GM19397 (cell line): Measurements from ENCODE around the gene ARHGEF11.

Experiments used
- ATAC-seq: cut with Tn5 transposase; IDR thresholded peaks from one replicate; pipeline ENCODE4 v1.9.1; 2021; ENCODE audit warnings: mild to moderate bottlenecking, moderate library complexity; ENCODE audit not compliant: unreplicated experiment

The ARHGEF11 gene

GRCh38 chr1:156898161-156898566 is 147.4 kb downstream of the ARHGEF11 start:
- no peak for ATAC-seq

- no peak for ATAC-seq
Observed at GRCh38 chr1:156897078-156897825, 148.3 kb downstream of the ARHGEF11 start.

- no peak for ATAC-seq
Observed at GRCh38 chr1:156896490-156897033, 149.0 kb downstream of the ARHGEF11 start.

GRCh38 chr1:156895927-156896326 is 149.6 kb downstream of the ARHGEF11 start:
- ATAC-seq = no peak

GRCh38 chr1:156895455-156895812 is 150.1 kb downstream of the ARHGEF11 start:
- no peak for ATAC-seq

- ATAC-seq = no peak
Observed at GRCh38 chr1:156894711-156895454, 150.7 kb downstream of the ARHGEF11 start.

GRCh38 chr1:156894001-156894400 is 151.5 kb downstream of the ARHGEF11 start:
- no peak for ATAC-seq

- ATAC-seq = no peak
Observed at GRCh38 chr1:156893048-156893953, 152.2 kb downstream of the ARHGEF11 start, which contains the start of gene PEAR1. Gene PEAR1 (plus strand): TSS chr1:156893718. CDS start chr1:156903927, 10,209 bp downstream.

- peak; percentile 58 for ATAC-seq
Observed at GRCh38 chr1:156892190-156893047, 153.1 kb downstream of the ARHGEF11 start.

- no peak for ATAC-seq
Observed at GRCh38 chr1:156889802-156890580, 155.6 kb downstream of the ARHGEF11 start.

- ATAC-seq = no peak
Observed at GRCh38 chr1:156887734-156888133, 157.8 kb downstream of the ARHGEF11 start.

- no peak for ATAC-seq
Observed at GRCh38 chr1:156887317-156887716, 158.2 kb downstream of the ARHGEF11 start.

GRCh38 chr1:156886583-156887281 is 158.8 kb downstream of the ARHGEF11 start:
- no peak for ATAC-seq

GRCh38 chr1:156885880-156886355 is 159.6 kb downstream of the ARHGEF11 start:
- ATAC-seq = no peak

GRCh38 chr1:156885314-156885713 is 160.2 kb downstream of the ARHGEF11 start:
- ATAC-seq = no peak
